NCI-H187 (cell line): ENCODE data around the gene USP38.
"Not testable (repeated sequence)": the region's sequence is repeated elsewhere in the genome, so short reads cannot be mapped to it uniquely, and the experiment has no call there.

Experiments used
- DNase-seq, 2 experiments: peaks; one replicate each; lab custom pipeline; 2025; lab: John Stamatoyannopoulos, UW

Gene USP38

GRCh38 chr4:143207555-143207954 lies 22.8 kb downstream of the USP38 start:
- no peak for DNase-seq

- DNase-seq: no peak
Measured at GRCh38 chr4:143212566-143212965, 27.8 kb downstream of the USP38 start.

GRCh38 chr4:143215873-143216272 lies 31.2 kb downstream of the USP38 start:
- DNase-seq: no peak

GRCh38 chr4:143224255-143224654 lies 39.5 kb downstream of the USP38 start:
- DNase-seq: no peak

- DNase-seq: no peak
Measured at GRCh38 chr4:143225167-143225566, 40.5 kb downstream of the USP38 start.

GRCh38 chr4:143230683-143231082 lies 46.0 kb downstream of the USP38 start:
- no peak for DNase-seq

- no peak for DNase-seq
Measured at GRCh38 chr4:143232277-143232676, 47.6 kb downstream of the USP38 start.

- no peak for DNase-seq
Measured at GRCh38 chr4:143234153-143234552, 49.4 kb downstream of the USP38 start.

- not testable (repeated sequence) for DNase-seq
Measured at GRCh38 chr4:143237195-143237594, 52.5 kb downstream of the USP38 start.

GRCh38 chr4:143240939-143241679 lies 56.4 kb downstream of the USP38 start:
- no peak for DNase-seq

GRCh38 chr4:143241892-143242291 lies 57.2 kb downstream of the USP38 start:
- no peak for DNase-seq

GRCh38 chr4:143243041-143243440 lies 58.3 kb downstream of the USP38 start:
- no peak for DNase-seq

- DNase-seq: no peak
Measured at GRCh38 chr4:143246977-143247376, 62.3 kb downstream of the USP38 start.

- no peak for DNase-seq
Measured at GRCh38 chr4:143247866-143248265, 63.1 kb downstream of the USP38 start.

GRCh38 chr4:143248827-143249226 lies 64.1 kb downstream of the USP38 start:
- DNase-seq: no peak

- DNase-seq: no peak
Measured at GRCh38 chr4:143250617-143251016, 65.9 kb downstream of the USP38 start.

GRCh38 chr4:143251348-143251747 lies 66.6 kb downstream of the USP38 start:
- DNase-seq: no peak

- no peak for DNase-seq
Measured at GRCh38 chr4:143251779-143252178, 67.1 kb downstream of the USP38 start.

- DNase-seq: no peak
Measured at GRCh38 chr4:143252478-143252877, 67.8 kb downstream of the USP38 start.

- no peak for DNase-seq
Measured at GRCh38 chr4:143253166-143253565, 68.4 kb downstream of the USP38 start.

GRCh38 chr4:143254491-143255226 lies 69.9 kb downstream of the USP38 start:
- no peak for DNase-seq

GRCh38 chr4:143256456-143256855 lies 71.7 kb downstream of the USP38 start:
- no peak for DNase-seq

GRCh38 chr4:143257356-143257755 lies 72.6 kb downstream of the USP38 start:
- DNase-seq: no peak

- no peak for DNase-seq
Measured at GRCh38 chr4:143260750-143261149, 76.0 kb downstream of the USP38 start.
